Vagina (tissue), 2 donors: ENCODE data around the gene CECR2.

Experiments
- CTCF ChIP-seq, 3 experiments: fragments of 450-650 bp in 2 of 3; fragments of 200-600 bp in 1 of 3; sonication (generic) in 1 of 3; IDR thresholded peaks; one replicate each; pipeline ENCODE4 v1.5.1; 2017 to 2019; ENCODE audit warnings: antibody characterized with exemption in 3 of 3, mild to moderate bottlenecking in 2 of 3, moderate library complexity in 2 of 3
- POLR2A ChIP-seq, 2 donors: fragments of 450-650 bp; IDR thresholded peaks; one replicate each; pipeline ENCODE4 v1.6.1; 2017; ENCODE audit warnings: antibody characterized with exemption in 2 of 2, mild to moderate bottlenecking in 2 of 2, moderate library complexity in 2 of 2

GRCh38 chr22:17436981-17437412 is 67.7 kb downstream of the CECR2 start:
- TF ChIP-seq CTCF (IDR thresholded peaks at IDR 0.05) (no peak), POLR2A (IDR thresholded peaks at IDR 0.05) (no peak)
